ENCODE data around the gene CARD10. TPM values are rescaled to one million over a fixed set of nuclear protein-coding genes. Genes with fewer than 3 reads are reported as not detected.

Gene CARD10
- total and polyA plus RNA-seq, 2 of the 13 experiments (the other 11 are each of a cell fraction or from before 2014, with no cell fraction given) = 35.2 to 55.8 TPM

GRCh38 chr22:37454857-37455686 lies 64.1 kb downstream of the CARD10 start (continued):
- TF ChIP-seq ZBTB1 (CRISPR knock-in tag; IDR thresholded peaks at IDR 0.05; ENCODE audit: borderline replicate concordance) = no peak
- TF ChIP-seq ELF4 (CRISPR knock-in tag; IDR thresholded peaks at IDR 0.05; ENCODE audit: borderline replicate concordance) = no peak
- no peak for TF ChIP-seq KMT2A (CRISPR knock-in tag; IDR thresholded peaks at IDR 0.05)
- TF ChIP-seq ZNF160 (CRISPR knock-in tag; IDR thresholded peaks at IDR 0.05) = no peak
- TF ChIP-seq ZNF333 (CRISPR knock-in tag; IDR thresholded peaks at IDR 0.05; ENCODE audit: borderline replicate concordance) = no peak
- no peak for TF ChIP-seq TCF12 (IDR thresholded peaks at IDR 0.05)
- no peak for TF ChIP-seq TCF12 (CRISPR knock-in tag; IDR thresholded peaks at IDR 0.05)
- no peak for TF ChIP-seq ZNF496 (CRISPR knock-in tag; IDR thresholded peaks at IDR 0.05; ENCODE audit: insufficient replicate concordance)
- TF ChIP-seq, protein P1, sequence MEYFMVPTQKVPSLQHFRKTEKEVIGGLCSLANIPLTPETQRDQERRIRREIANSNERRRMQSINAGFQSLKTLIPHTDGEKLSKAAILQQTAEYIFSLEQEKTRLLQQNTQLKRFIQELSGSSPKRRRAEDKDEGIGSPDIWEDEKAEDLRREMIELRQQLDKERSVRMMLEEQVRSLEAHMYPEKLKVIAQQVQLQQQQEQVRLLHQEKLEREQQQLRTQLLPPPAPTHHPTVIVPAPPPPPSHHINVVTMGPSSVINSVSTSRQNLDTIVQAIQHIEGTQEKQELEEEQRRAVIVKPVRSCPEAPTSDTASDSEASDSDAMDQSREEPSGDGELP (IDR thresholded peaks at IDR 0.05; ENCODE audit: borderline replicate concordance, low read depth) = peak; percentile 74; the same call in 1 of the 2 replicates
- TF ChIP-seq PCBP2 (optimal IDR thresholded peaks at IDR 0.05; ENCODE audit: low read depth, low read length, poor library complexity, severe bottlenecking) = no peak
- TF ChIP-seq NR3C1 (CRISPR knock-in tag; IDR thresholded peaks at IDR 0.05) = no peak
- no peak for TF ChIP-seq ZNF703 (CRISPR knock-in tag; IDR thresholded peaks at IDR 0.05; ENCODE audit: borderline replicate concordance)
- peak; percentile 59; the same call in 1 of the 2 replicates for TF ChIP-seq KAT8 (CRISPR knock-in tag; IDR thresholded peaks at IDR 0.05)
- no peak for TF ChIP-seq FUBP1 (CRISPR knock-in tag; IDR thresholded peaks at IDR 0.05; ENCODE audit: borderline replicate concordance)
- peak; percentile 78 for TF ChIP-seq ZNF652 (CRISPR knock-in tag; IDR thresholded peaks at IDR 0.05; ENCODE audit: borderline replicate concordance, low read depth)
- TF ChIP-seq MBD4 (IDR thresholded peaks at IDR 0.05; ENCODE audit: borderline replicate concordance, low read length) = no peak
- peak; percentile 87; the same call in 1 of the 2 replicates for TF ChIP-seq ZNF292 (CRISPR knock-in tag; IDR thresholded peaks at IDR 0.05; ENCODE audit: borderline replicate concordance, low read depth)
- TF ChIP-seq PAWR (CRISPR knock-in tag; IDR thresholded peaks at IDR 0.05; ENCODE audit: borderline replicate concordance) = no peak
- TF ChIP-seq, protein P2, sequence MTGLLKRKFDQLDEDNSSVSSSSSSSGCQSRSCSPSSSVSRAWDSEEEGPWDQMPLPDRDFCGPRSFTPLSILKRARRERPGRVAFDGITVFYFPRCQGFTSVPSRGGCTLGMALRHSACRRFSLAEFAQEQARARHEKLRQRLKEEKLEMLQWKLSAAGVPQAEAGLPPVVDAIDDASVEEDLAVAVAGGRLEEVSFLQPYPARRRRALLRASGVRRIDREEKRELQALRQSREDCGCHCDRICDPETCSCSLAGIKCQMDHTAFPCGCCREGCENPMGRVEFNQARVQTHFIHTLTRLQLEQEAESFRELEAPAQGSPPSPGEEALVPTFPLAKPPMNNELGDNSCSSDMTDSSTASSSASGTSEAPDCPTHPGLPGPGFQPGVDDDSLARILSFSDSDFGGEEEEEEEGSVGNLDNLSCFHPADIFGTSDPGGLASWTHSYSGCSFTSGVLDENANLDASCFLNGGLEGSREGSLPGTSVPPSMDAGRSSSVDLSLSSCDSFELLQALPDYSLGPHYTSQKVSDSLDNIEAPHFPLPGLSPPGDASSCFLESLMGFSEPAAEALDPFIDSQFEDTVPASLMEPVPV (CRISPR knock-in tag; IDR thresholded peaks at IDR 0.05) = no peak
- TF ChIP-seq SOX13 (IDR thresholded peaks at IDR 0.05) = no peak; the same call in 1 of the 2 replicates
- TF ChIP-seq SOX13 (CRISPR knock-in tag; conservative IDR thresholded peaks at IDR 0.05 in 1 of 2, IDR thresholded peaks at IDR 0.05 in 1 of 2) = peak in 1 of 2 experiments; percentile 53; a peak in 1 of 4 replicates
- TF ChIP-seq, protein P3, sequence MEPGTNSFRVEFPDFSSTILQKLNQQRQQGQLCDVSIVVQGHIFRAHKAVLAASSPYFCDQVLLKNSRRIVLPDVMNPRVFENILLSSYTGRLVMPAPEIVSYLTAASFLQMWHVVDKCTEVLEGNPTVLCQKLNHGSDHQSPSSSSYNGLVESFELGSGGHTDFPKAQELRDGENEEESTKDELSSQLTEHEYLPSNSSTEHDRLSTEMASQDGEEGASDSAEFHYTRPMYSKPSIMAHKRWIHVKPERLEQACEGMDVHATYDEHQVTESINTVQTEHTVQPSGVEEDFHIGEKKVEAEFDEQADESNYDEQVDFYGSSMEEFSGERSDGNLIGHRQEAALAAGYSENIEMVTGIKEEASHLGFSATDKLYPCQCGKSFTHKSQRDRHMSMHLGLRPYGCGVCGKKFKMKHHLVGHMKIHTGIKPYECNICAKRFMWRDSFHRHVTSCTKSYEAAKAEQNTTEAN (CRISPR knock-in tag; conservative IDR thresholded peaks at IDR 0.05) = no peak
- no peak for TF ChIP-seq ZNF83 (CRISPR knock-in tag; IDR thresholded peaks at IDR 0.05; ENCODE audit: borderline replicate concordance)

All from HepG2 (cell line).